GM12873 (cell line): ENCODE results near the gene HELQ.

ENCODE experiments used
- CTCF ChIP-seq: IDR thresholded peaks from 2 replicates; pipeline ENCODE4 v1.5.1; 2012; ENCODE audit warnings: low read depth, mild to moderate bottlenecking, moderate library complexity, low read length, control low read depth; ENCODE audit not compliant: insufficient read depth; ENCODE audit errors: missing control alignments

Gene HELQ

GRCh38 chr4:83389037-83389720 lies 66.4 kb downstream of the HELQ start:
- TF ChIP-seq CTCF: no peak

GRCh38 chr4:83388313-83388676 lies 67.3 kb downstream of the HELQ start:
- no peak for TF ChIP-seq CTCF

- no peak for TF ChIP-seq CTCF
Observed at GRCh38 chr4:83387476-83388312, 67.9 kb downstream of the HELQ start.

- TF ChIP-seq CTCF: no peak
Observed at GRCh38 chr4:83387012-83387411, 68.6 kb downstream of the HELQ start.

GRCh38 chr4:83382850-83383249 lies 72.8 kb downstream of the HELQ start:
- TF ChIP-seq CTCF: no peak

GRCh38 chr4:83381173-83381572 lies 74.5 kb downstream of the HELQ start:
- TF ChIP-seq CTCF: no peak

- TF ChIP-seq CTCF: no peak
Observed at GRCh38 chr4:83378419-83378818, 77.2 kb downstream of the HELQ start.
